Fibroblast of the conjunctiva (primary cell): Measurements from ENCODE around the gene MRPS18C.
"Not testable (repeated sequence)": the region's sequence is repeated elsewhere in the genome, so short reads cannot be mapped to it uniquely, and the experiment has no call there.

Experiments used
- DNase-seq: peaks from one replicate; pipeline ENCODE4 v3.0.0-alpha.2; 2010; ENCODE audit warnings: low read depth

The MRPS18C gene

GRCh38 chr4:83498187-83498586 lies 42.3 kb downstream of the MRPS18C start:
- no peak for DNase-seq

GRCh38 chr4:83501671-83502070 lies 45.8 kb downstream of the MRPS18C start:
- DNase-seq = not testable (repeated sequence)

- DNase-seq = no peak
These were observed 48.1 kb downstream of the MRPS18C start for GRCh38 chr4:83503974-83504373.

GRCh38 chr4:83504503-83504902 lies 48.6 kb downstream of the MRPS18C start:
- DNase-seq = no peak

- no peak for DNase-seq
These were observed 49.1 kb downstream of the MRPS18C start for GRCh38 chr4:83504996-83505395.

- DNase-seq = peak; percentile 43
These were observed 53.3 kb downstream of the MRPS18C start for GRCh38 chr4:83509156-83509585.

GRCh38 chr4:83510442-83510841 lies 54.6 kb downstream of the MRPS18C start:
- no peak for DNase-seq
